T-helper 2 cell treated with Interferon-gamma antibody and Interleukin-4, amounts not matched to agents 100 ng/mL and 5 ng/mL, for 36 hours (primary cell): ENCODE data around the gene MOK. TPM values are rescaled to one million over a fixed set of nuclear protein-coding genes. Genes with fewer than 3 reads are reported as not detected.
"Not testable (repeated sequence)": the region's sequence is repeated elsewhere in the genome, so short reads cannot be mapped to it uniquely, and the experiment has no call there.

Experiments
- intact Hi-C: fragments of 100-400 bp; cut with micrococcal nuclease; formaldehyde crosslinking; loops from one replicate; pipeline ENCODE4 v1.15.1; 2023
- total RNA-seq: library from RNA; stranded (reverse); gene quantifications from 2 replicates; pipeline ENCODE4 v1.2.3, GENCODE V29; 2022

The MOK gene
- total RNA-seq, 1 donor from 2014 or later: 3.8 TPM

- intact Hi-C loops: no loop called here
Observed at GRCh38 chr14:102249981-102250380, 55.0 kb downstream of the MOK start.

GRCh38 chr14:102249041-102249440 is 55.9 kb downstream of the MOK start:
- intact Hi-C loops: no loop called here

DNA sequence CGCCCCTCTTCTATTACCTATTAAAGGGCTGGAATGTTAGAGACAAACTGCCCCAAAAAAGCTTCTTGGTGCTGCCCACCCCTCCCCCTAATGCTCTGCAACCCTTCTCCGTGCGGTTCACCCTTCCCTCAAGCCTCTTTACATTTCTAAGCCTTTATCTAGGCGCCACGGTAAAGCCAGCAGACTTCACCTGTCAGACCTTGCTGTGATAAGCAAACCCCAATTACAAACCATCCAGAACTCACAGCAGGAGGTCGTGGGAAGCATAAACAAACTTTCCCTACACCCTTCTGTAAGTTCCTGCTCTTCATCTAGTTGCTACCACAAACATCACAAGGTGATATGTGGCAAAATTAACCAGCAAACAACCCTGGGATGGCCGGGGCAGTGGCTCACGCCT is 56.8 kb downstream of the MOK start:
- intact Hi-C loops: no loop called here

GRCh38 chr14:102246071-102246470 is 58.9 kb downstream of the MOK start:
- intact Hi-C loops: no loop called here

DNA sequence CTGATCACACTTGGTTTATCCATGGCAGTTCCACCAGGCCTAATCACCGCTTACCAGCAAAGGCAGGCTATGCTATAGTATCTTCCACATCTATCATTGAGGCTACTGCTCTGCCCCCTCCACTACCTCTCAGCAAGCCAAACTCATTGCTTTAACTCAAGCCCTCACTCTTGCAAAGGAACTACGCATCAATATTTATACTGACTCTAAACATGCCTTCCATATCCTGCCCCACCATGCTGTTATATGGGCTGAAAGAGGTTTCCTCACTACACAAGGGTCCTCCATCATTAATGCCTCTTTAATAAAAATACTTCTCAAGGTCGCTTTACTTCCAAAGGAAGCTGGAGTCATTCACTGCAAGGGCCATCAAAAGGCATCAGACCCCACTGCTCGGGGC is 61.2 kb downstream of the MOK start:
- intact Hi-C loops: not testable (repeated sequence)

- intact Hi-C loops: no loop called here
Observed at GRCh38 chr14:102241147-102241546, 63.8 kb downstream of the MOK start.

GRCh38 chr14:102240481-102240880 is 64.5 kb downstream of the MOK start:
- intact Hi-C loops: not testable (repeated sequence)

- intact Hi-C loops: no loop called here
Observed at GRCh38 chr14:102239231-102239630, 65.7 kb downstream of the MOK start.

DNA sequence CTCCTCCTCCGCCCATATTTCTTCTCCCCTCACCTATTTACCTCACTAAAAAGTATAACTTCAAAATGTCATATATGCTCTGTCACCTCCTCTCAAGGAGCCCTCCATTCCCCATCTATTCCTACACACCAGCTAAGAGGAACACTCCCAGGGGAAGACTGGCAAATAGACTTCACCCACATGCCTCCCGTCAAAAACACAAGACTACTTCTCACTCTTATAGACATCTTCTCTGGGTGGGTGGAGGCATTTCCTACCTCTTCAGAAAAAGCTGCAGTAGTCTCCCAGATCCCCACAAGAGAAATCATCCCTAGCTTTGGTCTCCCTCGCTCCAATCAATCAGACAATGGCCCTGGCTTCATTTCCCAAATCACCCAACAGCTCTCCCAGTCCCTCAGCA is 66.2 kb downstream of the MOK start:
- intact Hi-C loops: no loop called here

DNA sequence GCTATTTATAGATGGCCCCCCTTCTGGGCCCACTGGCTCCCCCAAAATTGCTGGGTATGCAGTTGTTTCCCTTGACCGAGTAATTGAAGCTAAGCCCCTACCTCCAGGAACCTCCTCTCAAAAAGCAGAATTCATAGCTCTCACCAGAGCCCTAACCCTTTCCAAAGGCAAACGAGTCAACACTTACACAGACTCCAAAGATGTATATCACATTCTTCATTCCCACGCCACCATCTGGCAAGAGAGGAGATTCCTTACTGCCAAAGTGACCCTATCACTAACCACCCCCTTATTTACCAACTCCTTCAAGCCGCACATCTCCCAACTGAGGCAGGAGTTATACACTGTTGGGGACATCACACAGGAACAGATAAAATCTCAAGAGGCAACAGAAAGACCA is 66.8 kb downstream of the MOK start:
- intact Hi-C loops: no loop called here

- intact Hi-C loops: no loop called here
Observed at GRCh38 chr14:102236026-102236425, 68.9 kb downstream of the MOK start.

GRCh38 chr14:102235275-102235897 is 69.6 kb downstream of the MOK start:
- intact Hi-C loops: loop anchor here (2.0 kb wide), 1 partner anchor 79 kb away; no protein-coding TSS in a partner anchor

GRCh38 chr14:102234331-102235264 is 70.4 kb downstream of the MOK start:
- intact Hi-C loops: loop anchor here (2.0 kb wide), 1 partner anchor 80 kb away; no protein-coding TSS in a partner anchor

- intact Hi-C loops: no loop called here
Observed at GRCh38 chr14:102233081-102233480, 71.9 kb downstream of the MOK start.

DNA sequence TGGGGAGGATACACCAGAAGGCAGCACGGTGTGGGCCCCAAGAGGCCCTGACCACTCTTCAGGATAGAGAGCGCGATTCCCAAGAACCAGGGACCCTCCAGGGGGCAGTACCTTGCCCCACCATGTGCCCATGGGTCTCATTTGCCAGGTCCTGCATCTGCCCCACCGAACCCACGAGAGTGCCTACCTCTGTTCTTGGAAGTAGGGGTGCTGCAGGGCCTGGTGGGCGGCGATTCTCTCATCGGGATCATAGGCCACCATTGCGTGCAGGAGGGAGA is 72.7 kb downstream of the MOK start:
- intact Hi-C loops: no loop called here

- intact Hi-C loops: no loop called here
Observed at GRCh38 chr14:102231476-102232347, 73.3 kb downstream of the MOK start.

DNA sequence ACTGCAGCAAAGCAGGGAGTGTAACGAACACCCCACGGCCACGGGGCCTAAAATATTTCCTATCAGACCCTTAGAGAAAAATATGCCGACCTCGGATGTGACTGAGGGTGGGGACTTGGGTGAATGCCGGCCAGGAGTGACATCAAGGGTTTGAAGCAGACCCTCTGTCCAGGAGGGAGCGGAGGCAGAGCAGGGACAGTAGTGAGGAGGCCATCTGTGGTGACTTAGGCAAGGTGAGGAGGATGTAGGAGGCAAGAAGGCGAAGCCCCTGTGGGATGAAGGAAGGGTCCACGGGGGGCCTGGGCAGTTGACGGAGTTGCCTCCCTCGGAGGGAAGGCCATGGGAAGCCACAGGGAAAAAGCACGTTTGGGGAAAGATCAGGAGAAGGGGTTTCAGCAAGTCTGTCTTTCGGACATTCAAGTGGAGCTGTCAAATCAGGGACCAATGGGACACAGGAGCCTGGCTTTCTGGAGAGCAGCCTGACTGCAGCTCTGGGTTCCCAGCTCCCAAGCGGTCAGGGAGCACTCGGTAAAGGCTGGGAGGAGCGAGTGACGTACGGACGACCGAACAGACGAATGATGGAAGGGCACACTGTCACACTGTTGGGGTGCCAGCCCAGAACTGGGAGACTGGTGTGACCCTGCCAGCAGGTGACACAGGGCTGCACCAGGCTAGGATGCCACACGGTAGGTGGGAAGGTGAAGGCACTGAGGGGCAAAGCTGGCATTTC is 74.3 kb downstream of the MOK start:
- intact Hi-C loops: no loop called here

DNA sequence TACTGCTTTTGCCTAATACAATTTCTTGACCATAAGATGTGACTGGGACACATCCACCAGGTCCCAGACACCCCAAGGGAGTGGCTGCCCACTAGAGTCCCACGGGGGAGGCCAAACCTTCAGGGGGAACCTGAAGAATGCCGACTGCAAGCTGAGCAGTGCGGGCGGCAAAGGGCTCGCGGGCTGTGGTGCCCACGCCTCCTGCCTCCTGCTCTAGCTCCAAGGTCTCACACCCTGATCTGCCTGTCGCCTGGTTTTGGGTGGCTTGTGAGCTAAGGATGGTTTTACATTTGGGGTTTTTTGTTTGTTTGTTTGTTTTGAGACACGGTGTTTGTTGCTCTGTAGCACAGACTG is 75.2 kb downstream of the MOK start:
- intact Hi-C loops: no loop called here

GRCh38 chr14:102229071-102229738 is 75.8 kb downstream of the MOK start:
- intact Hi-C loops: no loop called here

- intact Hi-C loops: no loop called here
Observed at GRCh38 chr14:102227184-102227964, 77.6 kb downstream of the MOK start.
